ENCODE results near the gene P2RY8. TPM values are rescaled to one million over a fixed set of nuclear protein-coding genes. Genes with fewer than 3 reads are reported as not detected.

Gene P2RY8
- polyA plus RNA-seq, 3 donors: 18.9 to 40.0 (median 33.3) TPM

DNA sequence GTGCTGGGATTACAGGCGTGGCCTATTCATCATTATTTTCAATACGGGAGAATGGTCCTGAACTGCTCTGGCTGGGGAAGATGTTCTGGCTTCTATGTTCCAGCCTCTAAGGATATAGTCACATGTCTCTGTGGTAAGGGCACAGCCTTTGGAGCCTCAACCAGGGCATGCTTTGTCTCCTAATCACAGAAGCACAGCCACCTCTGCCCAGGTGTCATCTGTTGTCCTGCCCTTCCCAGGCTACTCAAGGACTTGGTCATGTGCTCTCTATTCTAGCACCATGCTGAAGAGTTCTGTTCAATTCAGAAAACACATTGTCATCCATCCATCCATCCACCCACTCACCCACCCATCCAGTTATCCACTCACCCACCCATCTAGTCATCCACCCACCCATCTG is 113.8 kb downstream of the P2RY8 start:
- DNase-seq: no peak
- H3K4me3 ChIP-seq (replicated peaks in 1 of 3; ENCODE audit: low read depth in 2 of 3, low read length in 3 of 3): no peak overlapping the region
- no peaks in the 10 kb centered on the region for H3K79me2 ChIP-seq (ENCODE audit: insufficient read depth, low read length)
- H3K36me3 Mint-ChIP-seq: peaks cover 37 to 64% of the 10 kb centered on the region in 2 donors
- WGBS (ENCODE audit: insufficient coverage): 83% methylated on average over 2 of the region's 2 CpGs
- peaks cover 24 to 37% (median 35%) of the 10 kb centered on the region in 7 donors for H3K9me3 Mint-ChIP-seq
- H3K36me3 ChIP-seq (replicated peaks in 1 of 2; ENCODE audit: control insufficient read depth in 1 of 2, insufficient read depth in 2 of 2, low read length in 2 of 2): peaks cover 15 to 27% of the 10 kb centered on the region in 2 donors
- H3K4me3 Mint-ChIP-seq: no peak overlapping the region
- H3K27ac ChIP-seq (ENCODE audit: low read depth in 1 of 2, low read length in 2 of 2): no peak overlapping the region
- no peaks in the 10 kb centered on the region for H3K4me1 Mint-ChIP-seq
- H3K27me3 Mint-ChIP-seq (ENCODE audit: low read depth in 3 of 3): peaks cover 0 to 3% (median 1%) of the 10 kb centered on the region in 3 donors
- no peak overlapping the region for H3K27ac Mint-ChIP-seq
- H2AFZ ChIP-seq (ENCODE audit: insufficient read depth, low read depth, low read length, poor library complexity, severe bottlenecking): no peak overlapping the region
- TF ChIP-seq, protein P1, sequence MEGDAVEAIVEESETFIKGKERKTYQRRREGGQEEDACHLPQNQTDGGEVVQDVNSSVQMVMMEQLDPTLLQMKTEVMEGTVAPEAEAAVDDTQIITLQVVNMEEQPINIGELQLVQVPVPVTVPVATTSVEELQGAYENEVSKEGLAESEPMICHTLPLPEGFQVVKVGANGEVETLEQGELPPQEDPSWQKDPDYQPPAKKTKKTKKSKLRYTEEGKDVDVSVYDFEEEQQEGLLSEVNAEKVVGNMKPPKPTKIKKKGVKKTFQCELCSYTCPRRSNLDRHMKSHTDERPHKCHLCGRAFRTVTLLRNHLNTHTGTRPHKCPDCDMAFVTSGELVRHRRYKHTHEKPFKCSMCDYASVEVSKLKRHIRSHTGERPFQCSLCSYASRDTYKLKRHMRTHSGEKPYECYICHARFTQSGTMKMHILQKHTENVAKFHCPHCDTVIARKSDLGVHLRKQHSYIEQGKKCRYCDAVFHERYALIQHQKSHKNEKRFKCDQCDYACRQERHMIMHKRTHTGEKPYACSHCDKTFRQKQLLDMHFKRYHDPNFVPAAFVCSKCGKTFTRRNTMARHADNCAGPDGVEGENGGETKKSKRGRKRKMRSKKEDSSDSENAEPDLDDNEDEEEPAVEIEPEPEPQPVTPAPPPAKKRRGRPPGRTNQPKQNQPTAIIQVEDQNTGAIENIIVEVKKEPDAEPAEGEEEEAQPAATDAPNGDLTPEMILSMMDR (IDR thresholded peaks at IDR 0.05): no peak
- peaks cover 36 to 42% of the 10 kb centered on the region in 2 donors for H3K9me3 ChIP-seq (replicated peaks in 1 of 2; ENCODE audit: control insufficient read depth in 1 of 2, insufficient read depth in 1 of 2, low read length in 2 of 2)
- no peaks in the 10 kb centered on the region for H4K20me1 ChIP-seq (ENCODE audit: insufficient read depth, low read length)
- H3K4me1 ChIP-seq (ENCODE audit: control insufficient read depth in 1 of 2, insufficient read depth in 2 of 2, low read length in 2 of 2): no peaks in the 10 kb centered on the region
- no peaks in the 10 kb centered on the region for H3K27me3 ChIP-seq (ENCODE audit: control insufficient read depth in 2 of 2, insufficient read depth in 2 of 2, low read length in 2 of 2)
- H3K9ac ChIP-seq (ENCODE audit: insufficient read depth, low read length, poor library complexity, severe bottlenecking): no peak overlapping the region
- intact Hi-C loops (cut with micrococcal nuclease): no loop called here
- H3K4me2 ChIP-seq (replicated peaks; ENCODE audit: extremely low read depth, low read length, poor library complexity, severe bottlenecking): no peak overlapping the region

DNA sequence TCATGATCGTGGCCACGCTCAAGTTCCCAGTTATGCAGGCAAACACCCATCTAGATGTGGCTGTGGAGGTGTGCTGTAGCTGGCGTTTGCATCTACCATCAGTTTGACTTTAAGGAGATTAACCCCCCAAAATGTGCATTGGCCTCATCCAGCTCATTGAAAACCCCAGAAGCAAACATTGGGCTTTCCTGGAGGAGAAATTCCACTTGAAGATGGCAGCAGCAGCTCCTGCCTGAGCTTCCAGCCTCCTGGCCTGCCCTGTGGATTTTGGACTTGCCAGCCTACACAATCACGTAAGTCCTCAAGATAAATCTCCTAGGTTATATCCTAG is 114.9 kb downstream of the P2RY8 start:
- H3K79me2 ChIP-seq (ENCODE audit: insufficient read depth, low read length): no peaks in the 10 kb centered on the region
- no CpG with 5 or more reads among the region's 4 CpGs for WGBS (ENCODE audit: insufficient coverage)
- Mint-ChIP-seq H3K4me1 (no peaks in the 10 kb centered on the region), H3K36me3 (peaks cover 32 to 53% of the 10 kb centered on the region in 2 donors), H3K27ac (no peak overlapping the region), H3K27me3 (ENCODE audit: low read depth in 3 of 3) (peaks cover 0 to 3% (median 1%) of the 10 kb centered on the region in 3 donors), H3K4me3 (no peak overlapping the region), H3K9me3 (peaks cover 21 to 40% (median 35%) of the 10 kb centered on the region in 7 donors)
- H3K4me1 ChIP-seq (ENCODE audit: control insufficient read depth in 1 of 2, insufficient read depth in 2 of 2, low read length in 2 of 2): no peaks in the 10 kb centered on the region
- no peak for DNase-seq
- H3K9me3 ChIP-seq (replicated peaks in 1 of 2; ENCODE audit: control insufficient read depth in 1 of 2, insufficient read depth in 1 of 2, low read length in 2 of 2): peaks cover 38 to 42% of the 10 kb centered on the region in 2 donors
- no peak overlapping the region for H2AFZ ChIP-seq (ENCODE audit: insufficient read depth, low read depth, low read length, poor library complexity, severe bottlenecking)
- no peak overlapping the region for H3K9ac ChIP-seq (ENCODE audit: insufficient read depth, low read length, poor library complexity, severe bottlenecking)
- no peak overlapping the region for H3K4me3 ChIP-seq (replicated peaks in 1 of 3; ENCODE audit: low read depth in 2 of 3, low read length in 3 of 3)
- no peak overlapping the region for H3K4me2 ChIP-seq (replicated peaks; ENCODE audit: extremely low read depth, low read length, poor library complexity, severe bottlenecking)
- H3K27me3 ChIP-seq (ENCODE audit: control insufficient read depth in 2 of 2, insufficient read depth in 2 of 2, low read length in 2 of 2): no peaks in the 10 kb centered on the region
- no peak overlapping the region for H3K27ac ChIP-seq (ENCODE audit: low read depth in 1 of 2, low read length in 2 of 2)
- intact Hi-C loops (cut with micrococcal nuclease): no loop called here
- TF ChIP-seq, protein P1 (IDR thresholded peaks at IDR 0.05): no peak
- peaks cover 9 to 29% of the 10 kb centered on the region in 2 donors for H3K36me3 ChIP-seq (replicated peaks in 1 of 2; ENCODE audit: control insufficient read depth in 1 of 2, insufficient read depth in 2 of 2, low read length in 2 of 2)
- no peaks in the 10 kb centered on the region for H4K20me1 ChIP-seq (ENCODE audit: insufficient read depth, low read length)

Data from CD14-positive monocyte (primary cell).